ENCODE data around the gene CLCA2.

CLCA2 gene

GRCh38 chr1:86447198-86447790, 23.3 kb downstream of the CLCA2 start:
- no peak for DNase-seq
- TF ChIP-seq GATA1 (IDR thresholded peaks at IDR 0.05; ENCODE audit: low read depth, low read length): no peak
- TF ChIP-seq POLR2A (IDR thresholded peaks at IDR 0.05; ENCODE audit: low read length): no peak

DNA sequence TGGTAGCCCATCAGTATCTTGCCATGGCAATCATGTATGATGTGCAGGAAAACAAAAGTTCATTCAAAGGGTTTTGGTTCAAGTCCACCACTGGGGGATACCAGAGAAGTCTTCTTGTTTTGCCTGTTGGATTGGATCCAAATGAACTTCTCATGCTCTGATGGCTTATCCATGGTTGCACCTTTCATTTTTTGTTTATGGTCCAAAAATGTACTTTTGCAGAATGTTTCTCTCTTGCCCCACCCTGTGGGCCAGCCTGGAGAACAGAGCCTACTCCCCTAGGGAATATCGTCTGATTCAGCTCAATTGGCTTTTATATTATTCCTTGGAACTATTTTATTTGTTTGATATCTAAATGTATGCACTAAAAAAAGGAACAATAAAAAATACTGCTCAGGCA, 24.7 kb downstream of the CLCA2 start:
- DNase-seq: peak; percentile 46 to 73
- TF ChIP-seq GATA1 (IDR thresholded peaks at IDR 0.05; ENCODE audit: low read depth, low read length) (no peak), POLR2A (IDR thresholded peaks at IDR 0.05; ENCODE audit: low read length) (no peak)

GRCh38 chr1:86449103-86449502, 25.1 kb downstream of the CLCA2 start:
- no peak for DNase-seq
- TF ChIP-seq GATA1 (IDR thresholded peaks at IDR 0.05; ENCODE audit: low read depth, low read length) (no peak), POLR2A (IDR thresholded peaks at IDR 0.05; ENCODE audit: low read length) (no peak)

GRCh38 chr1:86450847-86451246, 26.9 kb downstream of the CLCA2 start:
- TF ChIP-seq POLR2A (IDR thresholded peaks at IDR 0.05; ENCODE audit: low read length) (no peak), GATA1 (IDR thresholded peaks at IDR 0.05; ENCODE audit: low read depth, low read length) (no peak)
- no peak for DNase-seq

DNA sequence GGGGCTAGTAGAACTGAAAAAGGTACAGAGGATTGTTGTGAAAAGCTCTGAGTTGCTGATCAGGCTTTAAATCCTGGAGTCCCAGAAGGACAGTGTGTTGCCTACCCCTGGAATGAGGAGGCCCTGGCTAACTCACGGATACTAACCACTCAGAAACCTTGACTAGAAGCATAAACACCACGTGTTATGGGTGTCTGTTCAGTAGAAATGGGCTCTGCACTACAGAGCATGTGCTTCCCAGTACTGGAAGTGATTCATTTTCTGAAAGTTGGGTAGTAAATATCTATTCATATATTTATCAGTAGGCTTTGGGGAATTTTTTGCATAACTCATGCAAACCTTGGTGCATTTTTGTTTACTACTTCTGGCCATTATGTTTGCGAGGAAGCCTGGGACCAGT, 29.7 kb downstream of the CLCA2 start:
- TF ChIP-seq GATA1 (IDR thresholded peaks at IDR 0.05; ENCODE audit: low read depth, low read length) (no peak), POLR2A (IDR thresholded peaks at IDR 0.05; ENCODE audit: low read length) (no peak)
- no peak for DNase-seq

GRCh38 chr1:86455073-86455472, 31.1 kb downstream of the CLCA2 start:
- TF ChIP-seq GATA1 (IDR thresholded peaks at IDR 0.05; ENCODE audit: low read depth, low read length): no peak
- TF ChIP-seq POLR2A (IDR thresholded peaks at IDR 0.05; ENCODE audit: low read length): no peak
- no peak for DNase-seq

DNA sequence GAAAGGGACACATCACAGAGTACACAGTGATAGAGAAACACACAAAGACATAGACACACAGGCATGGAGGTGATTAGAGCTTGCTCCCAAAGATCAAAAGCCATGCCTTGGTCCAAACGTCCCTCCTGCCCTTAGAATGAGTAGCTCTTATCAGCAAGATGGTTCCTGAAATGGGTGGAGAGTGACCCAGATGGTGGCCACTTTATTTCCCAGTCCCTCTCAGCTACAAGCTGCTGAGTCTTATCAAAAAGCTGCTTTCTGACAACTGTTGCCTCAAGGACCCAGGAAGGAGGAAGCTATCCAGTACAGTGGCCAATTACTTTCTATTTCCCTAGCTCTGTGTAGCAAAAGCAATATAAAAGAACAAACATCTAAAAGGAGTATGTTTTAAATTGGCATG, 37.0 kb downstream of the CLCA2 start:
- no peak for TF ChIP-seq GATA1 (IDR thresholded peaks at IDR 0.05; ENCODE audit: low read depth, low read length)
- no peak for TF ChIP-seq POLR2A (IDR thresholded peaks at IDR 0.05; ENCODE audit: low read length)
- peak; percentile 17 to 65 for DNase-seq

DNA sequence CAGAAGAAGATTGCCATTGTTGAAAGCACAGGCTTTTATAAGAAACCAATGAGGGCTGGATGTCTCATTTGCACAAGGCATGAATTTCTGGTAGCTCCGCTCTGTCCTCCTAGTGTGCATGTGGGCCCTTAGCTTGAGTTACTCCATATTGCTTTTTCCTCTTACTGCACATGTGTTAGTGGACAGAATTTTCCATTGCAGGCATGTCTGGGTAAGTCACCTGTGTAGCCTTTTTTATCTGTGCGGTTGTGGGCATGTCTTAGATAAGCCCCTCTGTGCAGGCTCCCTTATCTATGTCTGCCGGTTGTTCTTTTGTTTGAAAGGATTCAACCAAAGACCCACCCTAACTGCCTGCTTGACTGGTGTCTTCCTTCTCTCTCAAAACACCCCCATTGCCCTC, 37.5 kb downstream of the CLCA2 start:
- no peak for TF ChIP-seq GATA1 (IDR thresholded peaks at IDR 0.05; ENCODE audit: low read depth, low read length)
- peak; percentile 36 to 83 for DNase-seq

DNA sequence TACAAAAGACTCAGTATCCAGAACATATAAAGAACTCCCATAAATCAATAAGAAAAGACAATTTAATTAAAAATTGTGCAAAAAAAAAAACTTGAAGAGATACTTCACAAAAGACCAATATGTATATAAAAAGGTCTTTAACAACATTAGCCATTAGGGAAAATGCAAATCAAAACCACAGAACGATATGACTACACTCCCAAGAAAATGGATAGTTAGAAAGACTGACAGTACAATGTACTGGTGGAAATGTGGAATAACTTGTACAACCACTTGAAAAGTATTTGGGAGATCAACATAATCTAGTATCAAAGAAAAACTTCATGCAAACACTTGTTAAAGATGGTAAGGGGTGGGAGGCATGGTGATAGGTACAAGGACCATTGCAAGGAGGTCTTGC, 40.8 kb downstream of the CLCA2 start:
- TF ChIP-seq POLR2A (IDR thresholded peaks at IDR 0.05; ENCODE audit: low read length): no peak
- no peak for TF ChIP-seq GATA1 (IDR thresholded peaks at IDR 0.05; ENCODE audit: low read depth, low read length)
- no peak for DNase-seq

DNA sequence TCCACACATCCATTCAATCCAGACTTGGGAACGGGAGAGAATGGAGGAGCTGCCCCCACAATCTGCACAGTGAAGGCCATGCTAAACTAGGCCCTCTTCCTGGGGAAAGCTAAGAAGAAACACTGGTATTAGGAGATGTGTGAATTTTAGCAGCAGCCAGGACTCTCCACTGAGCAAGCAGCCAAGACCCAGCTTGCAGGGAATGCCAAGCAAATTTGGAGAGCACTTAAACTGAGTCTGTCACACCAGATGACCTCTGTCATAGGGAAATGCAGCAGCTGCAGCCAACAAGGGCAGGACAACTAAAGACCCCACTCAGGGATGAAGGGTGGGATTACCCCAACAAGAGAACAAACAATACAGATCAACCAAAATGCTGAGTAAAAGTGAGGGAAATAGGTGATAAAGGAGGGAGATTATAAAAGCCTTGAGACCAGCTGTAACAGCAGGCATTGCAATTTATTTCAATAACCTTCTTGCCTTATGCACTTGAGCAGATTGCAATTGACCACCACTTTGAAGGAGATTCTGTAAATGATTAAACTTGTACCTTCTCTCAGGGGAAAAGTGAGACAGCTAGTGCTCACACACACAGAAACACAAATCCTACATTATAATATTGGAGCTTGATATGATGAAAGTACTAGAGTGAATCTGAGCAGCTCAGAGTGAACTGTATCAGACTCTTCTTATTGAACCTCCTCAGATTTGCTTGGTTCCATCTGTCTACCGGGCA, 42.3 kb downstream of the CLCA2 start:
- no peak for TF ChIP-seq POLR2A (IDR thresholded peaks at IDR 0.05; ENCODE audit: low read length)
- TF ChIP-seq GATA1 (IDR thresholded peaks at IDR 0.05; ENCODE audit: low read depth, low read length): no peak
- no peak for DNase-seq

- DNase-seq: no peak
These were observed 43.0 kb downstream of the CLCA2 start for GRCh38 chr1:86466986-86467385.

DNA sequence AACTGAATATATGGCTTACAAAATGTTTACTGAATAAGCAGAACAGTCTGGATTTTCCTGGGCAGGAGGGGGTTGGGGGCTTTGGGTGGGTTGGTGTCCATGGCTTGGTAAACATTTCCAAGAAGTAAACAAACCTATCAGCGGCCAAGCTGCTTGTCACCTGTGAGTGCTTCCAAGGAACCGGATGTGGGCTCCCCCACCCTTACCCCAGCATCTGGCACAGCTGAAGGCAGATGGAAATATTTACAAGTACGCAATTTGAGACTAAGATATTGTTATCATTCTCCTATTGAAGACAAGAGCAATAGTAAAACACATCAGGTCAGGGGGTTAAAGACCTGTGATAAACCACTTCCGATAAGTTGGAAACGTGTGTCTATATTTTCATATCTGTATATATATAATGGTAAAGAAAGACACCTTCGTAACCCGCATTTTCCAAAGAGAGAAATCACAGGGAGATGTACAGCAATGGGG, 44.6 kb downstream of the CLCA2 start, which contains the start of gene CLCA1:
Gene CLCA1, plus strand, starts transcription at position 427 of the 477 bp plus-strand sequence. Its CDS starts 45 bp downstream, at position 472.
- TF ChIP-seq POLR2A (IDR thresholded peaks at IDR 0.05; ENCODE audit: low read length) (no peak), GATA1 (IDR thresholded peaks at IDR 0.05; ENCODE audit: low read depth, low read length) (no peak)
- DNase-seq: no peak

More at GRCh38 chr1:86466986-86467385, 43.0 kb downstream of the CLCA2 start:
- TF ChIP-seq POLR2A (IDR thresholded peaks at IDR 0.05; ENCODE audit: low read length) (no peak), GATA1 (IDR thresholded peaks at IDR 0.05; ENCODE audit: low read depth, low read length) (no peak)

GRCh38 chr1:86470859-86471258, 46.9 kb downstream of the CLCA2 start:
- TF ChIP-seq POLR2A (IDR thresholded peaks at IDR 0.05; ENCODE audit: low read length) (no peak), GATA1 (IDR thresholded peaks at IDR 0.05; ENCODE audit: low read depth, low read length) (no peak)
- no peak for DNase-seq

- no peak for DNase-seq
- no peak for TF ChIP-seq GATA1 (IDR thresholded peaks at IDR 0.05; ENCODE audit: low read depth, low read length)
- no peak for TF ChIP-seq POLR2A (IDR thresholded peaks at IDR 0.05; ENCODE audit: low read length)
These were observed 47.3 kb downstream of the CLCA2 start for GRCh38 chr1:86471291-86471690.

GRCh38 chr1:86472152-86472551, 48.2 kb downstream of the CLCA2 start:
- TF ChIP-seq GATA1 (IDR thresholded peaks at IDR 0.05; ENCODE audit: low read depth, low read length) (no peak), POLR2A (IDR thresholded peaks at IDR 0.05; ENCODE audit: low read length) (no peak)
- DNase-seq: no peak
